Melanocyte of skin (primary cell): ENCODE data around the gene ZNF680. TPM values are rescaled to one million over a fixed set of nuclear protein-coding genes. Genes with fewer than 3 reads are reported as not detected.

ENCODE experiments used
- total RNA-seq, 2 donors: library from RNA; depleted of rRNA; stranded (reverse); fragments of >200 nt; gene quantifications; 2 replicates each; pipeline ENCODE4 v1.2.3, GENCODE V29; 2012

Gene ZNF680
- 10 to 100 TPM in 1 of 2 donors, 1 to 10 TPM in 1; 7.9 to 11.7 TPM for total RNA-seq

DNA sequence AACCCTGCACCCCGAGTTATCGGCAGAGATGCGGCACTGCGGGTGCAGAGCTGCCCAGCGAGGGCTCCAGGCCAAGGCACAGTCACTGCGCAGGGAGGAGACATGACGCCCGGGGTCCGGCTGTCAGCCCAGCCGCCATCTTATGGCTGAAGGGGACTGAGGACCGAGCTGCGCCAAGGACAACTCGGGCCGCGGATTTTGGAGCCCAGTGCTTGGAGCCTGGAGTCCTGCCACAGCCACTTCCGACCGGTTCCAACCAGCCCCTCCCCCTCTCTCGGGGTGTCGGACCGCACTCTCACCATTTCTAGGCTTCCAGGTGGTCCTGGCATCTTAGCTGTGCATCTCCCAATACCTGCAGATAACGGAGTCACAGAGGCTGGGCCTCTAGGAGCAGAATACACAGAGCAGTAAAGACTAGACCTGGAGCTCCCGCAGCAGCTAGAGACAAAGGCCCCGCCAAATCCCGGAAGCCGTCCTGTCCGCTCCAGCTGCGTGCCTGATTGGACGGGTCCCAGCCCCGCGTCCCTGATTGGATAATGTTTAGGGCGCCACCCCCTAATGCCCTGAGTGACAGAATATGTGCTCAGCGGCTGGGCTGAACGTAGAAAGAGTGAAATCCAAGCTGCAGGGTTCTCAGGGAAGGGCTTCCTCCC is at the start of gene ZNF680:
Gene ZNF680, minus strand, starts transcription at position 446 of the 653 bp plus-strand sequence. Its CDS starts 117 bp downstream, at position 329.

Other genes starting within 250 kb of the ZNF680 start
- gene ZNF736, start 249.1 kb downstream of the ZNF680 start, total RNA-seq = 10 to 100 TPM in 1 of 2 donors, 1 to 10 TPM in 1; 7.9 to 12.3 TPM
- 1 to 10 TPM; 4.8 to 5.7 TPM for gene ZNF107, start 103.1 kb upstream of the ZNF680 start, total RNA-seq
- gene ZNF138, start 231.4 kb upstream of the ZNF680 start, total RNA-seq = 1 to 10 TPM; 5.0 to 5.5 TPM